H1 (cell line): ENCODE measurements around the gene CPEB3. TPM values are rescaled to one million over a fixed set of nuclear protein-coding genes. Genes with fewer than 3 reads are reported as not detected.

Experiments used
- ATF3 ChIP-seq: IDR thresholded peaks from 2 replicates; pipeline ENCODE4 v1.6.1; 2011; ENCODE audit warnings: low read depth, mild to moderate bottlenecking, low read length; ENCODE audit not compliant: insufficient read depth
- FOSL1 ChIP-seq: IDR thresholded peaks from 2 replicates; pipeline ENCODE4 v1.6.1; 2011; ENCODE audit warnings: mild to moderate bottlenecking, low read depth, low read length, moderate library complexity; ENCODE audit not compliant: insufficient read depth
- HDAC2 ChIP-seq, 2 experiments: fragments of 300-600 bp in 1 of 2; sonication (generic) in 1 of 2; IDR thresholded peaks; 2 replicates each; pipeline ENCODE4 v1.6.1; 2011 to 2012; ENCODE audit warnings: low read depth in 2 of 2, low read length in 2 of 2, mild to moderate bottlenecking in 2 of 2, moderate library complexity in 2 of 2, borderline replicate concordance in 1 of 2, inconsistent platforms in 1 of 2
- KDM4A ChIP-seq: IDR thresholded peaks from one replicate; pipeline ENCODE4 v1.7.1; 2012; ENCODE audit warnings: low read depth, mild to moderate bottlenecking, moderate library complexity, low read length, inconsistent platforms; ENCODE audit not compliant: severe bottlenecking
- MAFK ChIP-seq: IDR thresholded peaks from 2 replicates; pipeline ENCODE4 v1.6.1; 2012; ENCODE audit warnings: low read depth, mild to moderate bottlenecking, improper control_type of control experiment, low read length
- POLR2AphosphoS5 ChIP-seq: IDR thresholded peaks from 2 replicates; pipeline ENCODE4 v1.6.1; 2011; ENCODE audit warnings: low read depth, low read length
- RXRA ChIP-seq: IDR thresholded peaks from 2 replicates; pipeline ENCODE4 v1.6.1; 2011; ENCODE audit warnings: low read depth, mild to moderate bottlenecking, low read length, moderate library complexity; ENCODE audit not compliant: insufficient read depth
- polyA plus RNA-seq, 7 experiments: library from polyadenylated mRNA; depleted of rRNA in 3 of 7; stranded (reverse) in 5 of 7; unstranded in 2 of 7; fragments of >200 nt in 5 of 7; fragments of 200-250 nt in 2 of 7; gene quantifications; 1 replicate in 5 of 7; 2 replicates in 1 of 7; 4 replicates in 1 of 7; pipeline versions ENCODE4 v1.2.1 to v1.2.3, GENCODE V29; 2011 to 2013; ENCODE audit warnings: missing spikeins in 2 of 7, mixed read lengths in 2 of 7
- total RNA-seq: library from RNA; stranded (reverse); fragmentation: NEBNext Ultra II Directional; extraction: Animal tissue kit (Norgen Biotek cat#: 25700); gene quantifications from 2 replicates; pipeline ENCODE4 v1.2.1, GENCODE V29; 2021

CPEB3 gene
- total and polyA plus RNA-seq, 2 of the 8 experiments (the other 6 are each of a cell fraction or from before 2014, with no cell fraction given) = 0.39 to 1.7 TPM

DNA sequence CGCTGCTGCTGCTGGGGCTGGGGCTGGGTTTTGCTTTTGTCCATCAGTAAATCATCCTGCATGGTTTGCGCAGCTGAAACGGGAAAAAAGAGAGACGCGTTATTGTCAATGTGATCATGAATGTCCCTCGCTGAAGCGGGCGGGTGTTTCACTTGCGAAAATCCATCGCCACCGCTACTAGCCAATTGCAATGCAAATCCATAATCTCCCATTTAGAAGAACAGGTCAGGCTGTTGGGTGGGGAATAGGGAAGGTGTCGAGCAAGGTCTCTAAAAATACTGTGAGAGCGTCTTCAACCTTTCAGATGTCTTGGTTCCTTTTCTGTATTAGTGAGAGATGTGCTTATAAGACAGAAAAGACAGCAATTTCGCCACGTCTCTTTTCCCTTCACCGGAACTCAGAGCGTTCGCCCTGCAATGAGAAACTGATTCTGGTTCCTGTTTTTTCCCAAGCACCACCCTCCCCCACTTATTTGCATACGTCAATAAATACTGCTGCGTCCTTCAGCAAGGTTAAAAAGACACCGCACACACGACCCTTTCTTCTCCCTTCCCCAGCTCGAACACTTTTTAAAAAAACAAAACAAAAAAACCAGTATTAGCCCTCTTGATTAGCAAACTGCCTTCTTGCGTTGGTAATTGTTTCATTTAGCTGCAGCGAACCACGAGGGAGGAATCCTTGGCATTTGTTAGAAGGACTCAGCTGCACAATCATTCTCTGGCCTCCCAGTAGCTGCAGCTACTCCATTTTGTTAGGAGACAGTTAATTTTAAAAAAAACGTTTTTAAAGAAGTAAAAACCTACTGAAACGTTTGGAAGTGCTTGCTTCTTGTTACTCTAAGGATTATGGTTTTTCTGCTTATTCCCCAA is 50.4 kb downstream of the CPEB3 start (continued):
- TF ChIP-seq ATF3 = no peak
- TF ChIP-seq FOSL1 = no peak
- TF ChIP-seq MAFK = no peak
- TF ChIP-seq POLR2AphosphoS5 = no peak
- peak; percentile 74 to 95; a peak in 2 of 4 replicates for TF ChIP-seq HDAC2 (IDR thresholded peaks at IDR 0.05; ENCODE audit: borderline replicate concordance in 1 of 2, low read depth in 2 of 2, low read length in 2 of 2)
- TF ChIP-seq RXRA = no peak
- TF ChIP-seq KDM4A = peak; percentile 3
